GM21390 (cell line): ENCODE results near the gene PER1.

Source experiments
- ATAC-seq: cut with Tn5 transposase; IDR thresholded peaks from one replicate; pipeline ENCODE4 v1.9.1; 2021; ENCODE audit not compliant: unreplicated experiment

Gene PER1

DNA sequence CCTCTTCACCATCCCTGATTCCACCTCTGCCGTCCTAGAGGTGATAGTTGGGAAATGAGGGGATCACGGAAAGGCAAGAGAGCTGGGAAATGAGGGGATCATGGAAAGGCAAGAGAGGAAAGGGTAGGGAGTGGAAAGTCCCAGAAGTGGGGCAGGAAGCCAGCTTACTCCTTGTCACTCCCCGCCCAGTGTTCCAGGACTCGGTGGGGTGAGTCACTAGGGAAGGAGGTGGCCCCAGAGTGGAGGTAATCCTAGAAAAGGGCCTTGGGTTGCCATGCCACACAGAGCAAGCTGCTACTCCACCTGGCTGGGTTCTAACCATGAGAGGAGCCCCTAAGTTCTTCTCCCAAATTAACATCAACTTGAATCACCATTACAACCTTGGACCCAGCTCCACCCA, 48.7 kb downstream of the PER1 start:
- ATAC-seq, result no peak

- no peak for ATAC-seq
Measured at GRCh38 chr17:8101721-8102120, 50.5 kb downstream of the PER1 start.

DNA sequence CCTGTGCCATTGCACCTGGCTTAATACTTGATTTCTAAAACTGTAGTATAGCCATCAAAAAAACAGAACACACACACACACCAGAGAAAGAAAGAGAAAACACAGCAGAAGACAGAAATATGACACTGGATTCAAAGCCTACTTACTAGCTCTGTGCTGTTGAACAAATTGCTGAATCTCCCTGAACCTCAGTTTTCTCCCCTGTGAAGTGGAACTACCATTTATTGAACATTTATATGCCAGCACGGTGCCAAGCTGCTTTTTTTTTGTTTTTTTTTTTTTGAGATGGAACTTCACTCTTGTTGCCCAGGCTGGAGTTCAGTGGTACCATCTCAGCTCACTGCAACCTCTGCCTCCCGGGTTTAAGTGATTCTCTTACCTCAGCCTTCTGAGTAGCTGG, 51.4 kb downstream of the PER1 start:
- no peak for ATAC-seq

- no peak for ATAC-seq
Measured at GRCh38 chr17:8100111-8100510, 52.1 kb downstream of the PER1 start.

DNA sequence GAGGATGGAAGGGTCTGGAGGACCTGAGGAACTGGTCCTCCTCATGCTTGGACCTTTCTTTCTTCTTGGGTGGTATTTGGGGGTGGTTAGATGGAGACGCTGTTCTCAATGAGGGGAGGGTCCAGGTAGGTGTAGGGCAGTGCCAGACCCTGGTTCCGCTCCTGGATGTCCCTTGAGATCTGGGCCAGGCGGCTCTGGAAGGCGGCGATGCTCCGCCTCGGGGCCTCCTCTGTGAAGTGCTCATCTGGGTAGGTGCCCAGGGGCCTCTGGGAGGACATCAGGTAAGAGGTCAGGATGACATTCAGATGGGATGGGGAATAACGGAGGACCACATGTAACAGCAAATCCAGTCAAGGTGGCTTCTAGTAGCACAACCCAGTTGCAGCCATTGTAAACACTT, 55.7 kb downstream of the PER1 start:
- no peak for ATAC-seq

DNA sequence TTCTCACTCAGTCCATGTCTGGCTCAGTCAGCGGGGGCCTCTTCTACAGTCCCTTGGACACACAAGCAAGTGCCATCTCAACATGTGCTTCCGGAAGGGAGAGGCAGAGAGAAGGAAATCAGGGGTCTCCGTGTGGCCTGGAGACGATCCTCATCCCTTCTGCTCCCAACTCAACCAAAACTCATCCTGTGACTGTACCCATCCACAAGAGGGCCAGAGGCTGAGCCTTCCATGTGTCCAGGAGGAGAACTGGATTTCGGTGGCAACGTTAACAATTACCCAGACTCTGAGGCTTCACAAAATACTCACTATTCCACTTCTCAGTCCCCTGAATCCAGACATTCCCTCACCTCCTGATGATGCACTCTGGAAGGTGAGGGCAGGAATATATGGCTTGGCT, 56.8 kb downstream of the PER1 start:
- ATAC-seq, result no peak

DNA sequence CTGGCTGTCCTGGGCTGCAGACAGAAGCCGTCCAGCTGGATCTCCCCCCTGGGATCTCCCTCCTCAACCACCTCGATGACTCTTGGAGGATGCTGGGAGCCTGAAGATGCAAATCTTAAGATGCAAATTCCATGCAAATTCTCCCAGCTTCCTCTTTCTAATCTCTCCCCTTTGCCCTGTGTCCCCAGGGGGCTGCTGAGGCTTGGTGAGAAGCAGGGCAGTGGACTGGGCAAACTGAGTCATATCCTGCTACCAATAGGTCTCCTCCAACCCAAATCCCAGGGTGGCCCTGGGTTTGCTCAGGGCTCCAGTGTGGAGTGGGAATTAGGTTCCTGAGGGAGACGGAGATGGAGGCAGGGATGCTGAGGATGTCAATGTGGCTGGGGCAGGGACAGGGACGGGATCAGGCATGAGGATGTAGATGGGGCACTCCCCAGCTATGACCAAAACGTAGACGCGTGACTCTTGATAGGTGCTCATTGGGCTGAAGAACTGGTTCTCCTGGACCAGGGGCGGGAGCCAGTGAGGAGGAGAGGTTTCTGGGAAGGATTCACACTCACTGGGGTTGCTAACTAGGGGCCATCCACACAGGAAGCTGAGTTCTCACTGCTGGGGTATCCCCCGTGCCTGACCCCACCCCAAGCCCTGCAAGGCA, 61.0 kb downstream of the PER1 start:
- ATAC-seq, result no peak
